ENCODE data around the gene VWF. TPM values are rescaled to one million over a fixed set of nuclear protein-coding genes. Genes with fewer than 3 reads are reported as not detected.
"Not testable (repeated sequence)": the region's sequence is repeated elsewhere in the genome, so short reads cannot be mapped to it uniquely, and the experiment has no call there.

The VWF gene
- total RNA-seq, 4 donors from 2014 or later, result 94.3 to 261 (median 162) TPM

DNA sequence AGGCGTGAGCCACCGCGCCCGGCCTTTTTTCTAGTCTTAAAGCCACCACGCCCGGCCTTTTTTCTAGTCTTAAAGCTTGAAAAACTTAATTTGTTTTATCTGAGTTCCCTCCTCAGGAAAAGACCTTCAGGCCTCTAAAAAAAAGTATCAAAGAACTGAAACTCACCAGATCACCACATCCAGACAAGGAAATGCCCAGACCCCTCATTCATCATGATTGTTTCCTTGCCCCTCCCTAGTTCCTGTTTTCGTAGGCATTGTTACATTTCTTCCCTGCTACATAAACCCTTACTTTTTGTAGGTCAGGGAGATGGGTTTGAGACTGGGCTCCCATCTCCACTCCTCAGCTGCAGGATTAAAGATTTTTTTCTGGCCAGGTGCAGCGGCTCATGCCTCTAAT is 21.1 kb upstream of the VWF start:
- Histone ChIP-seq H3K9me3 (no peaks in the 10 kb centered on the region), H3K27ac (peak overlapping the region in 1 of 4 donors; percentile 3), H3K4me3 (no peak overlapping the region), H3K4me1 (no peaks in the 10 kb centered on the region), H3K36me3 (no peaks in the 10 kb centered on the region), H3K27me3 (no peaks in the 10 kb centered on the region)
- TF ChIP-seq EP300 (IDR thresholded peaks at IDR 0.05) (no peak), POLR2AphosphoS5 (IDR thresholded peaks at IDR 0.05) (no peak), POLR2A (IDR thresholded peaks at IDR 0.05) (no peak), CTCF (IDR thresholded peaks at IDR 0.05) (no peak)
- WGBS, 2 donors (ENCODE audit: low coverage in 1 of 2), result 73 to 86% methylated on average over 2 to 6 of the region's 8 CpGs
- no peak for ATAC-seq

DNA sequence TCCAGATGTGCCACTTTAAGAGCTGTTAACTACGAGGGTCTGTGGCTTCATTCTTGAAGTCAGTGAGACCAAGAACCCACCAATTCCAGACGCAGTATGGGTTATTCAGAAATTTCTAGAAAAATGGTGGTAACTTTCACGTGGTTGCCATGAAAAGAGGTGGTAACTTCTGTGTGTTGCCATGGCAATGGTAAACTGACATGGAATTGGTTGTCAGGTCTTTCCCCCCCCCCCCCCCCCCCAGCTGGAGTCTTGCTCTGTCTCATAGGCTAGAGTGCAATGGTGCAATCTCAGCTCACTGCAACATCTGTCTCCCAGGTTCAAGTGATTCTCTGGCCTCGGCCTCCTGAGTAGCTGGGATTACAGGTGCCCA is 18.8 kb upstream of the VWF start:
- H3K27me3 ChIP-seq, result no peaks in the 10 kb centered on the region
- no peak for ATAC-seq
- 80 to 92% methylated on average over 1 to 4 of the region's 4 CpGs for WGBS, 2 donors (ENCODE audit: low coverage in 1 of 2)
- H3K9me3 ChIP-seq, result no peaks in the 10 kb centered on the region
- H3K4me1 ChIP-seq, result no peaks in the 10 kb centered on the region
- H3K27ac ChIP-seq, result no peak overlapping the region
- TF ChIP-seq EP300 (IDR thresholded peaks at IDR 0.05) (no peak), POLR2AphosphoS5 (IDR thresholded peaks at IDR 0.05) (no peak), CTCF (IDR thresholded peaks at IDR 0.05) (no peak), POLR2A (IDR thresholded peaks at IDR 0.05) (no peak)
- H3K36me3 ChIP-seq, result no peaks in the 10 kb centered on the region
- no peak overlapping the region for H3K4me3 ChIP-seq

DNA sequence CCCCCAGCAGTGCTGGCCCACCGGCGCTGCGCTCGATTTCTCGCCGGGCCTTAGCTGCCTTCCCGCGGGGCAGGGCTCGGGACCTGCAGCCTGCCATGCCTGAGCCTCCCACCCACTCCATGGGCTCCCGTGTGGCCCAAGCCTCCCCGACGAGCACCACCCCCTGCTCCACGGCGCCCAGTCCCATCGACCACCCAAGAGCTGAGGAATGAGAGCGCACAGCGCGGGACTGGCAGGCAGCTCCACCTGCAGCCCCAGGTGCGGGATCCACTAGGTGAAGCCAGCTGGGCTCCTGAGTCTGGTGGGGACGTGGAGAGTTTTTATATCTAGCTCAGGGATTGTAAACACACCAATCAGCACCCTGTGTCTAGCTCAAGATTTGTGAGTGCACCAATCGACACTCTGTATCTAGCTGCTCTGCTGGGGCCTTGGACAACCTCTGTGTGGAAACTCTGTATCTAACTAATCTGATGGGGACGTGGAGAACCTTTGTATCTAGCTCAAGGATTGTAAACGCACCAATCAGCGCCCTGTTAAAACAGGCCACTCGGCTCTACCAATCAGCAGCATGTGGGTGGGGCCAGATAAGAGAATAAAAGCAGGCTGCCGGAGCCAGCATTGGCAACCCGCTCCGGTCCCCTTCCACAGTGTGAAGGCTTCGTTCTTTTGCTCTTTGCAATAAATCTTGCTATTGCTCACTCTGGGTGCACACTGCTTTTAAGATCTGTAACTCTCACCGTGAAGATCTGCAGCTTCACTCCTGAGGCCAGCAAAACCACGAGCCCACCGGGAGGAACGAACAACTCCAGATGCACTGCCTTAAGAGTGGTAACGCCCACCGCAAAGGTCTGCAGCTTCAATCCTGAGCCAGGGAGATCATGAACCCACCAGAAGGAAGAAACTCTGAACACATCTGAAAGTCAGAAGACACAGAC is 18.2 kb upstream of the VWF start:
- not testable (repeated sequence) for ATAC-seq, H3K27ac ChIP-seq, H3K4me3 ChIP-seq, H3K27me3 ChIP-seq, H3K4me1 ChIP-seq, H3K36me3 ChIP-seq, H3K9me3 ChIP-seq
- 79% methylated on average over 4 of the region's 35 CpGs; no CpG with 5 or more reads in 1 of the 2 donors for WGBS, 2 donors (ENCODE audit: low coverage in 1 of 2)

DNA sequence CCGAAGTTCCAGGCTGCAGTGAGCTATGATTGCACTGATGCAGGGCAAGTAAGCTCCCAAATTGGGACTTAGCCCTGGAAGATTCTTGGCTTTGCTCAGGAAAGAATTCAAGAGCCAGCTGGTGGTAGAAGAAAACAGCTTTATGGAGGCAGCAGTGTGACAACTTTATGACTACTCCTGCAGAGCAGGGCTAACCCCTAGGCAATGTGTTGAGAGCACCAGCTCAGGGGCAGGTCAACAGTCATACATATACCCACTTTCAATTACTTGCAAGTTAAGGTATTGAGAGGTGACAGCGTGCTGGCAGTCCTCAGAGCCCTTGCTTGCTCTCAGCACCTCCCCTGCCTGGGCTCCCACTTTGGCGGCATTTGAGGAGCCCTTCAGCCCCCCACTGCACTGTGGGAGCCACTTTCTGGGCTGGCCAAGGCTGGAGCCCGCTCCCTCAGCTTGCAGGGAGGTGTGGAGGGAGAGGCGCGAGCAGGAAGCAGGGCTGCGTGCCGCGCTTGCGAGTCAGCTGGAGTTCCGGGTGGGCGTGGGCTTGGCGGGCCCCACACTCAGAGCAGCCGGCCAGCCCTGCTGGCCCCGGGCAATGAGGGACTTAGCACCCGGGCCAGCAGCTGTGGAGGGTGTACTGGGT is 17.4 kb upstream of the VWF start:
- H3K27ac ChIP-seq, result peak overlapping the region in 2 of 4 donors; percentile 51 to 62
- WGBS, 2 donors (ENCODE audit: low coverage in 1 of 2), result 80% methylated on average over 1 of the region's 16 CpGs; no CpG with 5 or more reads in 1 of the 2 donors
- H3K4me1 ChIP-seq, ATAC-seq, H3K4me3 ChIP-seq, H3K36me3 ChIP-seq, H3K27me3 ChIP-seq, H3K9me3 ChIP-seq: not testable (repeated sequence)

DNA sequence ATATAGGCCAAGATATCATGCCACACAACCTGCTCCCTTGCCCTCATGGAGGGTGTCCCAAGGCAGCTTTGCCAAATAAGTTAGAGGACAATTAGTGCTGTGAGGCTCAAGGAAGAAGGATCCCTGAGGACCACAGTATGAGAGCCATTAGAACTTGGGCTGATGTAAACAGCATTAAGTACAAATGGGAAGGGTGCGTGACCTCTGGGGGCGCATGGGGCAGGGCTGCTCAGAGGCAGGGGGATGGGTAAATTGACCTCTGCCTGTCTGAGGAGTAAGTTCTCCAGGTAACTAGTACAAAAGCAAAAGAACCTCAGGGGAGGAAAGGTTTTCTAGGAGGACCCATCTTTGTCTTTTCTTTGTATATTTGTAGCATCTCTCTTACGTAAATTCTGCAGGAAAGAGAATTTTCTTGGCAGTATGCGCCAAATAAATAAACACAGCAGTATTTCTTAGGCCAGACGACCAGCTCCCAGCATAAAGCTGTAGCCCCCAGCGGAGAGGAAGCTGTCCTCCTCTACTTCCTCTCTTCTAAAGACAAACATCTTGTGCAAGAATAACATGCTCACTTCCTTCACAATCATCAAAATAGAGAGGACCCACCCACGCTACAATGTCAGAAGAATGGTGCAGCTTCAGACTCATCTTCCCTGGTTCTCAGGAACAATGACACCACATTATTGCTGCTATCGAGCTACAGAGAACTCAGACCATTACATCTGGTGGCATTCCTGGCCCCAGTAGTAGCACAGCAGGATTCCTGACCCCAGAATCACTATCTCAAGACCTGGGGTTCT is 16.4 kb upstream of the VWF start:
- H3K36me3 ChIP-seq, result no peaks in the 10 kb centered on the region
- H3K27ac ChIP-seq, result peak overlapping the region in 3 of 4 donors; percentile 51 to 62 (median 51)
- ATAC-seq, result peak; percentile 67
- H3K27me3 ChIP-seq, result no peaks in the 10 kb centered on the region
- no peaks in the 10 kb centered on the region for H3K4me1 ChIP-seq
- H3K4me3 ChIP-seq, result no peak overlapping the region
- 55 to 64% methylated on average over 4 to 8 of the region's 8 CpGs for WGBS, 2 donors (ENCODE audit: low coverage in 1 of 2)
- TF ChIP-seq POLR2AphosphoS5 (IDR thresholded peaks at IDR 0.05) (no peak), POLR2A (IDR thresholded peaks at IDR 0.05) (no peak), CTCF (IDR thresholded peaks at IDR 0.05) (no peak), EP300 (IDR thresholded peaks at IDR 0.05) (no peak)
- no peaks in the 10 kb centered on the region for H3K9me3 ChIP-seq

All from gastroesophageal sphincter (tissue), 4 donors.